ENCODE data around the gene SNX11.

Gene SNX11

GRCh38 chr17:48122665-48123045 lies 15.1 kb downstream of the SNX11 start:
- TF ChIP-seq CTCF (IDR thresholded peaks at IDR 0.05): no peak

- TF ChIP-seq CTCF (IDR thresholded peaks at IDR 0.05): no peak
These were observed 15.5 kb downstream of the SNX11 start for GRCh38 chr17:48123111-48123510.

- TF ChIP-seq CTCF (IDR thresholded peaks at IDR 0.05): no peak
These were observed 16.3 kb downstream of the SNX11 start for GRCh38 chr17:48123776-48124388.

GRCh38 chr17:48125829-48126531 lies 18.4 kb downstream of the SNX11 start:
- TF ChIP-seq CTCF (IDR thresholded peaks at IDR 0.05): no peak

- no peak for TF ChIP-seq CTCF (IDR thresholded peaks at IDR 0.05)
These were observed 18.9 kb downstream of the SNX11 start for GRCh38 chr17:48126532-48126850.

GRCh38 chr17:48127371-48128051 lies 19.9 kb downstream of the SNX11 start:
- TF ChIP-seq CTCF (IDR thresholded peaks at IDR 0.05): no peak

GRCh38 chr17:48128400-48128799 lies 20.8 kb downstream of the SNX11 start:
- TF ChIP-seq CTCF (IDR thresholded peaks at IDR 0.05): no peak

Measured in LNCAP (cell line).